Measurements from ENCODE around the gene CEP295NL. TPM values are rescaled to one million over a fixed set of nuclear protein-coding genes. Genes with fewer than 3 reads are reported as not detected.

CEP295NL gene
- total RNA-seq, 1 experiment from 2014 or later, result 1.9 TPM

- ChIA-PET POLR2A (no interaction called here), CTCF (no interaction called here), RAD21 (ENCODE audit: low non-redundant PET in 1 of 2, low total read pairs in 2 of 2, uncharacterized antibody in 2 of 2, unreplicated experiment in 2 of 2) (no interaction called here)
- no peak for DNase-seq (ENCODE audit: low read depth, low spot score)
- H3K4me1 ChIP-seq (ENCODE audit: control insufficient read depth in 1 of 2, insufficient read depth in 2 of 2, low read length in 2 of 2), result peaks cover 15 to 27% of the 10 kb centered on the region in 2 experiments
- H3K4me2 ChIP-seq (ENCODE audit: low read length), result no peak overlapping the region
- no peak overlapping the region for H3K9ac ChIP-seq (ENCODE audit: low read length)
- no peak overlapping the region for H3K4me3 ChIP-seq (replicated peaks in 1 of 2; ENCODE audit: low read depth in 1 of 2, low read length in 2 of 2)
- H2AFZ ChIP-seq (ENCODE audit: low read depth, low read length, poor library complexity, severe bottlenecking), result no peak overlapping the region
- no peaks in the 10 kb centered on the region for H3K9me2 ChIP-seq (ENCODE audit: insufficient read depth)
- TF ChIP-seq FOSL1 (IDR thresholded peaks at IDR 0.05; ENCODE audit: low read depth), result no peak
- TF ChIP-seq YY1 (IDR thresholded peaks at IDR 0.05; ENCODE audit: extremely low read depth, insufficient replicate concordance, low read depth, low read length), result no peak
- no peak for TF ChIP-seq EZH2 (IDR thresholded peaks at IDR 0.05)
- no TSS peak for BruUV-seq (replicated peaks)
- intact Hi-C loops (cut with micrococcal nuclease), result no loop called here
- H3K27ac ChIP-seq (ENCODE audit: low read depth, low read length), result no peak overlapping the region
- H3K36me3 ChIP-seq (ENCODE audit: control insufficient read depth in 1 of 2, insufficient read depth in 2 of 2, low read length in 2 of 2), result no peaks in the 10 kb centered on the region
- H3K79me2 ChIP-seq (ENCODE audit: insufficient read depth, low read length), result no peaks in the 10 kb centered on the region
- H4K20me1 ChIP-seq (ENCODE audit: insufficient read depth), result no peaks in the 10 kb centered on the region
- no peak for ATAC-seq
- no peaks in the 10 kb centered on the region for H3K9me3 ChIP-seq (ENCODE audit: control insufficient read depth in 1 of 2, insufficient read depth in 1 of 2, low read depth in 1 of 2, low read length in 2 of 2)
- no peaks in the 10 kb centered on the region for H3K27me3 ChIP-seq (ENCODE audit: insufficient read depth, low read length)
These were observed 42.0 kb upstream of the CEP295NL start for GRCh38 chr17:78944956-78945355.

GRCh38 chr17:78944026-78944425 is 41.0 kb upstream of the CEP295NL start:
- no peak overlapping the region for H3K9ac ChIP-seq (ENCODE audit: low read length)
- H4K20me1 ChIP-seq (ENCODE audit: insufficient read depth), result no peaks in the 10 kb centered on the region
- intact Hi-C loops (cut with micrococcal nuclease), result no loop called here
- ChIA-PET RAD21 (ENCODE audit: low non-redundant PET in 1 of 2, low total read pairs in 2 of 2, uncharacterized antibody in 2 of 2, unreplicated experiment in 2 of 2) (interaction anchor here in 1 of 2 experiments (0.6 kb wide), 1 partner anchor 19 kb away, joined by 3 read pairs; no protein-coding TSS in a partner anchor), CTCF (interaction anchor here (1.0 kb wide), 1 partner anchor 78 kb away, joined by 3 read pairs; no protein-coding TSS in a partner anchor), POLR2A (interaction anchor here (1.4 kb wide), 1 partner anchor 10 kb away, joined by 4 read pairs; no protein-coding TSS in a partner anchor)
- ATAC-seq (no peak), DNase-seq (ENCODE audit: low read depth, low spot score) (no peak)
- no peak overlapping the region for H3K4me2 ChIP-seq (ENCODE audit: low read length)
- H3K79me2 ChIP-seq (ENCODE audit: insufficient read depth, low read length), result no peaks in the 10 kb centered on the region
- H3K4me3 ChIP-seq (replicated peaks in 1 of 2; ENCODE audit: low read depth in 1 of 2, low read length in 2 of 2), result no peak overlapping the region
- H3K9me3 ChIP-seq (ENCODE audit: control insufficient read depth in 1 of 2, insufficient read depth in 1 of 2, low read depth in 1 of 2, low read length in 2 of 2), result no peaks in the 10 kb centered on the region
- BruUV-seq (replicated peaks), result no TSS peak
- TF ChIP-seq TCF7L2 (IDR thresholded peaks at IDR 0.05; ENCODE audit: borderline replicate concordance, extremely low read depth, insufficient read depth, insufficient read length), result no peak
- TF ChIP-seq POLR2AphosphoS5 (IDR thresholded peaks at IDR 0.05; ENCODE audit: low read depth, low read length), result no peak
- no peak for TF ChIP-seq EZH2 (IDR thresholded peaks at IDR 0.05)
- TF ChIP-seq ZNF274 (IDR thresholded peaks at IDR 0.05; ENCODE audit: low read depth, low read length), result no peak
- TF ChIP-seq JUND (IDR thresholded peaks at IDR 0.05), result no peak
- no peak for TF ChIP-seq FOSL1 (IDR thresholded peaks at IDR 0.05; ENCODE audit: low read depth)
- H3K27ac ChIP-seq (ENCODE audit: low read depth, low read length), result no peak overlapping the region
- H3K36me3 ChIP-seq (ENCODE audit: control insufficient read depth in 1 of 2, insufficient read depth in 2 of 2, low read length in 2 of 2), result no peaks in the 10 kb centered on the region
- no peaks in the 10 kb centered on the region for H3K9me2 ChIP-seq (ENCODE audit: insufficient read depth)
- peaks cover 15 to 31% of the 10 kb centered on the region in 2 experiments for H3K4me1 ChIP-seq (ENCODE audit: control insufficient read depth in 1 of 2, insufficient read depth in 2 of 2, low read length in 2 of 2)
- H3K27me3 ChIP-seq (ENCODE audit: insufficient read depth, low read length), result no peaks in the 10 kb centered on the region
- H2AFZ ChIP-seq (ENCODE audit: low read depth, low read length, poor library complexity, severe bottlenecking), result no peak overlapping the region

All from HCT116 (cell line).